Measurements from ENCODE around the gene GTF2F2. TPM values are rescaled to one million over a fixed set of nuclear protein-coding genes. Genes with fewer than 3 reads are reported as not detected.

Gene GTF2F2
- polyA plus RNA-seq, 1 experiment, result 44.3 TPM

GRCh38 chr13:45299194-45299593 is 178.9 kb downstream of the GTF2F2 start:
- Histone ChIP-seq H3K4me3 (ENCODE audit: low read depth, low read length) (no peak overlapping the region), H3K27me3 (ENCODE audit: control insufficient read depth, insufficient read depth, low read length) (no peaks in the 10 kb centered on the region), H3K27ac (ENCODE audit: low read depth, low read length) (no peak overlapping the region), H3K9me3 (ENCODE audit: control insufficient read depth, insufficient read depth, low read length) (no peaks in the 10 kb centered on the region)
- ChIA-PET CTCF (interaction anchor here (0.6 to 2.9 kb wide), 5 partner anchors 10 to 326 kb away, joined by 3 to 17 read pairs (median 9); no protein-coding TSS in a partner anchor), POLR2A (interaction anchor here (0.5 to 0.6 kb wide), 3 partner anchors 12 to 222 kb away, joined by 3 to 4 read pairs (median 3); no protein-coding TSS in a partner anchor)
- DNase-seq (ENCODE audit: low read depth, low spot score), result no peak
- TF ChIP-seq CTCF (IDR thresholded peaks at IDR 0.05; ENCODE audit: low read depth, low read length), result no peak

- no peak overlapping the region for H3K27ac ChIP-seq (ENCODE audit: low read depth, low read length)
- no peak for DNase-seq (ENCODE audit: low read depth, low spot score)
- H3K27me3 ChIP-seq (ENCODE audit: control insufficient read depth, insufficient read depth, low read length), result no peaks in the 10 kb centered on the region
- no peak overlapping the region for H3K4me3 ChIP-seq (ENCODE audit: low read depth, low read length)
- TF ChIP-seq CTCF (IDR thresholded peaks at IDR 0.05; ENCODE audit: low read depth, low read length), result no peak
- POLR2A ChIA-PET, result no interaction called here
- CTCF ChIA-PET, result interaction anchor here (0.7 to 2.4 kb wide), 3 partner anchors 138 to 327 kb away, joined by 3 to 9 read pairs (median 3); no protein-coding TSS in a partner anchor
- no peaks in the 10 kb centered on the region for H3K9me3 ChIP-seq (ENCODE audit: control insufficient read depth, insufficient read depth, low read length)
Observed at GRCh38 chr13:45300190-45300985, 180.1 kb downstream of the GTF2F2 start.

- no peak for TF ChIP-seq CTCF (IDR thresholded peaks at IDR 0.05; ENCODE audit: low read depth, low read length)
- POLR2A ChIA-PET, result interaction anchor here (1.2 kb wide), 1 partner anchor 142 kb away, joined by 3 read pairs; no protein-coding TSS in a partner anchor
Observed at GRCh38 chr13:45301263-45301662, 181.0 kb downstream of the GTF2F2 start.

GRCh38 chr13:45302507-45302906 is 182.2 kb downstream of the GTF2F2 start:
- no peak overlapping the region for H3K27ac ChIP-seq (ENCODE audit: low read depth, low read length)
- H3K4me3 ChIP-seq (ENCODE audit: low read depth, low read length), result no peak overlapping the region
- no peak for TF ChIP-seq CTCF (IDR thresholded peaks at IDR 0.05; ENCODE audit: low read depth, low read length)
- ChIA-PET CTCF (interaction anchor here (0.6 to 2.2 kb wide), 4 partner anchors 19 to 270 kb away, joined by 4 to 13 read pairs (median 4); no protein-coding TSS in a partner anchor), POLR2A (interaction anchor here (0.5 to 1.2 kb wide), 2 partner anchors 139 to 144 kb away, joined by 3 read pairs; no protein-coding TSS in a partner anchor)
- H3K9me3 ChIP-seq (ENCODE audit: control insufficient read depth, insufficient read depth, low read length), result no peaks in the 10 kb centered on the region
- H3K27me3 ChIP-seq (ENCODE audit: control insufficient read depth, insufficient read depth, low read length), result no peaks in the 10 kb centered on the region
- no peak for DNase-seq (ENCODE audit: low read depth, low spot score)

More at GRCh38 chr13:45301263-45301662, 181.0 kb downstream of the GTF2F2 start:
- CTCF ChIA-PET, result interaction anchor here (0.9 to 2.4 kb wide), 2 partner anchors 18 to 254 kb away, joined by 5 to 9 read pairs; no protein-coding TSS in a partner anchor
- Histone ChIP-seq H3K4me3 (ENCODE audit: low read depth, low read length) (no peak overlapping the region), H3K27ac (ENCODE audit: low read depth, low read length) (no peak overlapping the region), H3K9me3 (ENCODE audit: control insufficient read depth, insufficient read depth, low read length) (no peaks in the 10 kb centered on the region), H3K27me3 (ENCODE audit: control insufficient read depth, insufficient read depth, low read length) (no peaks in the 10 kb centered on the region)
- no peak for DNase-seq (ENCODE audit: low read depth, low spot score)

- no peaks in the 10 kb centered on the region for H3K27me3 ChIP-seq (ENCODE audit: control insufficient read depth, insufficient read depth, low read length)
- H3K9me3 ChIP-seq (ENCODE audit: control insufficient read depth, insufficient read depth, low read length), result no peaks in the 10 kb centered on the region
- POLR2A ChIA-PET, result interaction anchor here (0.5 kb wide), 1 partner anchor 139 kb away, joined by 3 read pairs; no protein-coding TSS in a partner anchor
- no peak for DNase-seq (ENCODE audit: low read depth, low spot score)
- CTCF ChIA-PET, result interaction anchor here (1.4 to 2.2 kb wide), 2 partner anchors 22 to 256 kb away, joined by 4 to 13 read pairs; no protein-coding TSS in a partner anchor
- H3K4me3 ChIP-seq (ENCODE audit: low read depth, low read length), result no peak overlapping the region
- no peak overlapping the region for H3K27ac ChIP-seq (ENCODE audit: low read depth, low read length)
- TF ChIP-seq CTCF (IDR thresholded peaks at IDR 0.05; ENCODE audit: low read depth, low read length), result no peak
Observed at GRCh38 chr13:45303026-45303425, 182.7 kb downstream of the GTF2F2 start.
